RWPE2 (cell line): ENCODE measurements around the gene SETBP1.
A peak's percentile ranks its signal among the peaks of the same experiment; 100 is the strongest.

Experiments used
- ATAC-seq: fragments of 200-7000 bp; cut with Tn5 transposase; 3 replicates; pipeline ENCODE4 v1.9.1; 2021; ENCODE audit warnings: low read depth
- DNase-seq: peaks from one replicate; pipeline ENCODE4 v3.0.0-alpha.2; 2020; ENCODE audit warnings: low spot score
- H3K27ac ChIP-seq: fragments of 450-650 bp; 2 replicates; pipeline ENCODE4 v1.5.1; 2017; ENCODE audit warnings: mild to moderate bottlenecking; ENCODE audit not compliant: poor library complexity, severe bottlenecking
- H3K27me3 ChIP-seq: fragments of 250-450 bp; sonication (Bioruptor Pico); 2 replicates; pipeline ENCODE4 v1.5.1; 2021; ENCODE audit warnings: mild to moderate bottlenecking, moderate library complexity; ENCODE audit not compliant: insufficient read depth, poor library complexity, severe bottlenecking
- H3K36me3 ChIP-seq: fragments of 250-450 bp; sonication (Bioruptor Pico); 2 replicates; pipeline ENCODE4 v1.5.1; 2020; ENCODE audit warnings: low read depth, mild to moderate bottlenecking, moderate library complexity
- H3K4me1 ChIP-seq: fragments of 250-450 bp; sonication (Bioruptor Pico); 2 replicates; pipeline ENCODE4 v1.5.1; 2021; ENCODE audit warnings: mild to moderate bottlenecking, moderate library complexity; ENCODE audit not compliant: insufficient read depth, poor library complexity, severe bottlenecking
- H3K4me3 ChIP-seq: fragments of 250-450 bp; sonication (Bioruptor Pico); 2 replicates; pipeline ENCODE4 v1.5.1; 2021; ENCODE audit warnings: mild to moderate bottlenecking, moderate library complexity; ENCODE audit not compliant: severe bottlenecking
- H3K9me3 ChIP-seq: fragments of 250-450 bp; sonication (Bioruptor Pico); 2 replicates; pipeline ENCODE4 v1.5.1; 2021; ENCODE audit warnings: mild to moderate bottlenecking, moderate library complexity; ENCODE audit not compliant: severe bottlenecking
- CTCF ChIP-seq: fragments of 450-650 bp; IDR thresholded peaks from one replicate; pipeline ENCODE4 v1.5.1; 2017; ENCODE audit warnings: mild to moderate bottlenecking, moderate library complexity; ENCODE audit not compliant: poor library complexity, severe bottlenecking

SETBP1 gene

GRCh38 chr18:44921974-44922373 lies 241.3 kb downstream of the SETBP1 start:
- DNase-seq, result no peak
- Histone ChIP-seq H3K4me1 (no peaks in the 10 kb centered on the region), H3K27ac (no peak overlapping the region), H3K27me3 (no peaks in the 10 kb centered on the region), H3K36me3 (no peaks in the 10 kb centered on the region), H3K9me3 (no peaks in the 10 kb centered on the region), H3K4me3 (no peak overlapping the region)
- no peak for TF ChIP-seq CTCF
- ATAC-seq, result no peak

- TF ChIP-seq CTCF, result no peak
- H3K36me3 ChIP-seq, result no peaks in the 10 kb centered on the region
- H3K4me1 ChIP-seq, result no peaks in the 10 kb centered on the region
- H3K27me3 ChIP-seq, result no peaks in the 10 kb centered on the region
- H3K27ac ChIP-seq, result no peak overlapping the region
- H3K9me3 ChIP-seq, result no peaks in the 10 kb centered on the region
- no peak for DNase-seq
- ATAC-seq, result no peak
- H3K4me3 ChIP-seq, result no peak overlapping the region
These were observed 242.3 kb downstream of the SETBP1 start for GRCh38 chr18:44922968-44923367.

- H3K9me3 ChIP-seq, result no peaks in the 10 kb centered on the region
- H3K4me1 ChIP-seq, result no peaks in the 10 kb centered on the region
- H3K27me3 ChIP-seq, result no peaks in the 10 kb centered on the region
- DNase-seq, result no peak
- no peaks in the 10 kb centered on the region for H3K36me3 ChIP-seq
- no peak overlapping the region for H3K27ac ChIP-seq
- H3K4me3 ChIP-seq, result no peak overlapping the region
- TF ChIP-seq CTCF, result no peak
- ATAC-seq, result no peak
These were observed 244.3 kb downstream of the SETBP1 start for GRCh38 chr18:44924785-44925499.

- Histone ChIP-seq H3K4me1 (no peaks in the 10 kb centered on the region), H3K27me3 (no peaks in the 10 kb centered on the region), H3K27ac (no peak overlapping the region), H3K36me3 (no peaks in the 10 kb centered on the region), H3K9me3 (no peaks in the 10 kb centered on the region), H3K4me3 (no peak overlapping the region)
- ATAC-seq, result no peak
- TF ChIP-seq CTCF, result peak; percentile 12
- no peak for DNase-seq
These were observed 246.6 kb downstream of the SETBP1 start for GRCh38 chr18:44927127-44927849.

- Histone ChIP-seq H3K9me3 (no peaks in the 10 kb centered on the region), H3K4me1 (no peaks in the 10 kb centered on the region), H3K4me3 (no peak overlapping the region), H3K27me3 (no peaks in the 10 kb centered on the region), H3K36me3 (no peaks in the 10 kb centered on the region), H3K27ac (no peak overlapping the region)
- no peak for TF ChIP-seq CTCF
- ATAC-seq (no peak), DNase-seq (no peak)
These were observed 254.2 kb downstream of the SETBP1 start for GRCh38 chr18:44934901-44935300.
